NCI-H1417 treated with DMSO at 0.1 percent for 48 hours (cell line): ENCODE measurements around the gene SPINT2.
"Not testable (repeated sequence)": the region's sequence is repeated elsewhere in the genome, so short reads cannot be mapped to it uniquely, and the experiment has no call there.

Experiments used
- DNase-seq: peaks from one replicate; lab custom pipeline; 2025; lab: John Stamatoyannopoulos, UW

Gene SPINT2

GRCh38 chr19:38239816-38240215 lies 24.6 kb upstream of the SPINT2 start:
- no peak for DNase-seq

- no peak for DNase-seq
Observed at GRCh38 chr19:38243279-38243673, 21.1 kb upstream of the SPINT2 start.

- no peak for DNase-seq
Observed at GRCh38 chr19:38245826-38246498, 18.4 kb upstream of the SPINT2 start.

- no peak for DNase-seq
Observed at GRCh38 chr19:38247126-38247525, 17.2 kb upstream of the SPINT2 start.

GRCh38 chr19:38247734-38248268 lies 16.6 kb upstream of the SPINT2 start:
- DNase-seq, result no peak

- no peak for DNase-seq
Observed at GRCh38 chr19:38248421-38248820, 16.0 kb upstream of the SPINT2 start.

GRCh38 chr19:38250428-38250820 lies 13.9 kb upstream of the SPINT2 start:
- DNase-seq, result no peak

- DNase-seq, result no peak
Observed at GRCh38 chr19:38250821-38251563, 13.4 kb upstream of the SPINT2 start.

GRCh38 chr19:38251564-38252051 lies 12.8 kb upstream of the SPINT2 start:
- DNase-seq, result no peak

GRCh38 chr19:38252385-38252784 lies 12.0 kb upstream of the SPINT2 start:
- DNase-seq, result no peak

- no peak for DNase-seq
Observed at GRCh38 chr19:38252941-38253691, 11.3 kb upstream of the SPINT2 start.

GRCh38 chr19:38253788-38254187 lies 10.6 kb upstream of the SPINT2 start:
- DNase-seq, result no peak

- DNase-seq, result no peak
Observed at GRCh38 chr19:38255383-38256014, 8.9 kb upstream of the SPINT2 start.

- DNase-seq, result not testable (repeated sequence)
Observed at GRCh38 chr19:38261942-38262341, 2.4 kb upstream of the SPINT2 start.

- DNase-seq, result no peak
Observed at GRCh38 chr19:38262585-38263268, 1.6 kb upstream of the SPINT2 start.

- no peak for DNase-seq
Observed at GRCh38 chr19:38263689-38264485, 486 bp upstream of the SPINT2 start.

GRCh38 chr19:38265213-38265861 lies 964 bp downstream of the SPINT2 start:
- no peak for DNase-seq

GRCh38 chr19:38265921-38266429 lies 1.6 kb downstream of the SPINT2 start:
- no peak for DNase-seq

GRCh38 chr19:38266981-38267597 lies 2.7 kb downstream of the SPINT2 start:
- DNase-seq, result no peak
